ENCODE measurements around the gene GSDME. TPM values are rescaled to one million over a fixed set of nuclear protein-coding genes. Genes with fewer than 3 reads are reported as not detected.

GSDME gene
- polyA plus RNA-seq, 2 of the 4 experiments (the other 2 are of a cell fraction) = 51.0 to 55.9 TPM

- ATAC-seq (no peak; a peak in 1 of 6 replicates), FAIRE-seq (no peak), DNase-seq (ENCODE audit: low read depth in 1 of 2, low spot score in 1 of 2) (no peak)
- Histone ChIP-seq H3K4me1 (no peaks in the 10 kb centered on the region), H3K4me2 (no peak overlapping the region), H3K27ac (no peak overlapping the region), H3K4me3 (no peak overlapping the region), H3K9me3 (no peaks in the 10 kb centered on the region; the same call in 2 of the 3 replicates)
- POLR2A ChIA-PET = no interaction called here
- CTCF ChIA-PET = interaction anchor here (0.8 to 1.5 kb wide), 4 partner anchors 10 to 333 kb away, joined by 3 to 4 read pairs (median 3); no protein-coding TSS in a partner anchor
- 66% methylated on average over 8 of the region's 8 CpGs for WGBS (ENCODE audit: missing lambda C conversion rate)
- TF ChIP-seq BCL3 (IDR thresholded peaks at IDR 0.05) (no peak), ZSCAN20 (CRISPR knock-in tag; IDR thresholded peaks at IDR 0.05) (no peak), MAZ (IDR thresholded peaks at IDR 0.05; ENCODE audit: borderline replicate concordance, low read depth, low read length) (no peak), ESRRA (IDR thresholded peaks at IDR 0.05; ENCODE audit: borderline replicate concordance, low read length) (no peak), ZC3H11A (IDR thresholded peaks at IDR 0.05) (no peak), PBX3 (IDR thresholded peaks at IDR 0.05) (no peak), HOXB13 (CRISPR knock-in tag; IDR thresholded peaks at IDR 0.05; ENCODE audit: low read depth) (no peak), HOXB5 (CRISPR knock-in tag; IDR thresholded peaks at IDR 0.05) (no peak), RCOR1 (IDR thresholded peaks at IDR 0.05; ENCODE audit: low read depth, low read length) (no peak), KDM5A (IDR thresholded peaks at IDR 0.05) (no peak), CHD2 (IDR thresholded peaks at IDR 0.05; ENCODE audit: low read length, partially characterized antibody) (no peak), MAX (IDR thresholded peaks at IDR 0.05) (no peak), E2F6 (IDR thresholded peaks at IDR 0.05; ENCODE audit: borderline replicate concordance, low read depth) (no peak), HDAC2 (IDR thresholded peaks at IDR 0.05) (no peak), NR3C1 (IDR thresholded peaks at IDR 0.05) (no peak), ZFP36 (IDR thresholded peaks at IDR 0.05; ENCODE audit: borderline replicate concordance, partially characterized antibody) (no peak), SMC3 (IDR thresholded peaks at IDR 0.05) (no peak), EHMT2 (IDR thresholded peaks at IDR 0.05; ENCODE audit: low read depth) (no peak), FOSL2 (IDR thresholded peaks at IDR 0.05) (no peak), FOSL2 (CRISPR knock-in tag; IDR thresholded peaks at IDR 0.05) (no peak), ELK1 (IDR thresholded peaks at IDR 0.05; ENCODE audit: low read depth, low read length) (no peak)
Observed at GRCh38 chr7:24764972-24765744, 7.9 kb upstream of the GSDME start.

- WGBS (ENCODE audit: missing lambda C conversion rate) = 49% methylated on average over 1 of the region's 1 CpG
- Histone ChIP-seq H3K4me1 (no peaks in the 10 kb centered on the region), H3K9me3 (no peaks in the 10 kb centered on the region; the same call in 2 of the 3 replicates), H3K27ac (no peak overlapping the region), H3K4me3 (no peak overlapping the region), H3K4me2 (no peak overlapping the region)
- ChIA-PET CTCF (interaction anchor here (0.8 to 1.0 kb wide), 3 partner anchors 16 to 329 kb away, joined by 3 to 4 read pairs (median 3); no protein-coding TSS in a partner anchor), POLR2A (no interaction called here)
- no peak for FAIRE-seq
- DNase-seq (ENCODE audit: low read depth in 1 of 2, low spot score in 1 of 2) = no peak
- no peak for ATAC-seq
- TF ChIP-seq MYC (IDR thresholded peaks at IDR 0.05; ENCODE audit: borderline replicate concordance, low read length) = no peak
- no peak for TF ChIP-seq TFCP2L1 (CRISPR knock-in tag; IDR thresholded peaks at IDR 0.05)
- no peak for TF ChIP-seq REST (IDR thresholded peaks at IDR 0.05)
- no peak for TF ChIP-seq RARB (CRISPR knock-in tag; IDR thresholded peaks at IDR 0.05)
Observed at GRCh38 chr7:24764011-24764410, 6.7 kb upstream of the GSDME start.
